ENCODE measurements around the gene CAPN5. TPM values are rescaled to one million over a fixed set of nuclear protein-coding genes. Genes with fewer than 3 reads are reported as not detected.

The CAPN5 gene
- total and polyA plus RNA-seq, 2 of the 13 experiments (the other 11 are each of a cell fraction or from before 2014, with no cell fraction given): 0.27 to 1.2 TPM

DNA sequence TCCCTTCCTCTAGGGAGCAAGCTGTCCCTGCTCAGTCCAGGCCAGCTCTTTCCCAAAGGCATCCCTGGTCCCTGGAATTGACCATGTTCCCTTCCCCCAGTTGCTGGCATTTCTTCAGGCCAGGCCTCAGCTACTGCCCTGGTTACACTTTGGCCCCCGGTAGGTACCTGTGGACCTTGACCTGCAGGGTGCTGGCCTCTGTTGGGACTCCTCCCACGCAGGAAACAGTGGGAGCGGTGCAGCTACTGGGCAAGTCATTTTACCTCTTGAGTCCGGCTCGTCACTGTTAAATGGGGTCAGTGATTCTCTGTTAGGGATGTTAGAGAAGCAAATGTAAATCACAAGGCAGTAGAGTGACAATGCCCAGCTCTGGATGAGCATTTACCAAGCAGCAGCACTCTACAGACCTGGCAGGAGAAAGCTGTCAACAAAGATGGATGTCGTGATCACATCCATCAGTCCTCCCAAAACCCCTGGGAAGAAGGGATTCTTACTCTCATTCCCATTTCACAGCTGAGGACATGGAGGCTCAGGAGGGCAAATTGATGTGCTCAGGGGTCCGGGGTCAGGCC lies 78.2 kb downstream of the CAPN5 start (continued):
- TF ChIP-seq ESRRA (CRISPR knock-in tag; IDR thresholded peaks at IDR 0.05; ENCODE audit: low read depth): peak; percentile 90
- TF ChIP-seq ZBTB20 (CRISPR knock-in tag; IDR thresholded peaks at IDR 0.05; ENCODE audit: borderline replicate concordance, low read depth): no peak
- TF ChIP-seq ZSCAN9 (CRISPR knock-in tag; IDR thresholded peaks at IDR 0.05; ENCODE audit: borderline replicate concordance): no peak
- TF ChIP-seq, protein P1, sequence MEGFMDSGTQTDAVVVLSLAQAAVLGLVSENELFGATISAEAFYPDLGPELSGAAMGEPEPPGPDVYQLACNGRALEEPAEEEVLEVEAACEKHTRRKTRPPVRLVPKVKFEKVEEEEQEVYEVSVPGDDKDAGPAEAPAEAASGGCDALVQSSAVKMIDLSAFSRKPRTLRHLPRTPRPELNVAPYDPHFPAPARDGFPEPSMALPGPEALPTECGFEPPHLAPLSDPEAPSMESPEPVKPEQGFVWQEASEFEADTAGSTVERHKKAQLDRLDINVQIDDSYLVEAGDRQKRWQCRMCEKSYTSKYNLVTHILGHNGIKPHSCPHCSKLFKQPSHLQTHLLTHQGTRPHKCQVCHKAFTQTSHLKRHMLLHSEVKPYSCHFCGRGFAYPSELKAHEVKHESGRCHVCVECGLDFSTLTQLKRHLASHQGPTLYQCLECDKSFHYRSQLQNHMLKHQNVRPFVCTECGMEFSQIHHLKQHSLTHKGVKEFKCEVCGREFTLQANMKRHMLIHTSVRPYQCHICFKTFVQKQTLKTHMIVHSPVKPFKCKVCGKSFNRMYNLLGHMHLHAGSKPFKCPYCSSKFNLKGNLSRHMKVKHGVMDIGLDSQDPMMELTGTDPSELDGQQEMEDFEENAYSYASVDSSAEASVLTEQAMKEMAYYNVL (CRISPR knock-in tag; IDR thresholded peaks at IDR 0.05; ENCODE audit: borderline replicate concordance): peak; percentile 65; the same call in 1 of the 2 replicates
- TF ChIP-seq, protein P2, sequence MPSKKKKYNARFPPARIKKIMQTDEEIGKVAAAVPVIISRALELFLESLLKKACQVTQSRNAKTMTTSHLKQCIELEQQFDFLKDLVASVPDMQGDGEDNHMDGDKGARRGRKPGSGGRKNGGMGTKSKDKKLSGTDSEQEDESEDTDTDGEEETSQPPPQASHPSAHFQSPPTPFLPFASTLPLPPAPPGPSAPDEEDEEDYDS (CRISPR knock-in tag; IDR thresholded peaks at IDR 0.05): 0 out of 2 replicates have a peak, but pooled peaks have one; percentile 32
- TF ChIP-seq HNRNPUL1 (IDR thresholded peaks at IDR 0.05; ENCODE audit: low read depth, low read length): no peak
- TF ChIP-seq ZNF605 (CRISPR knock-in tag; IDR thresholded peaks at IDR 0.05): 0 out of 2 replicates have a peak, but pooled peaks have one; percentile 40
- 0 out of 2 replicates have a peak, but pooled peaks have one; percentile 56 for TF ChIP-seq ZNF761 (CRISPR knock-in tag; conservative IDR thresholded peaks at IDR 0.05)
- TF ChIP-seq IRX3 (CRISPR knock-in tag; IDR thresholded peaks at IDR 0.05; ENCODE audit: borderline replicate concordance, low read depth): no peak
- 0 out of 2 replicates have a peak, but pooled peaks have one; percentile 21 for TF ChIP-seq ZNF333 (CRISPR knock-in tag; IDR thresholded peaks at IDR 0.05; ENCODE audit: borderline replicate concordance)
- TF ChIP-seq NCOR1 (IDR thresholded peaks at IDR 0.05; ENCODE audit: borderline replicate concordance, low read length): peak; percentile 81
- TF ChIP-seq SMARCE1 (IDR thresholded peaks at IDR 0.05; ENCODE audit: borderline replicate concordance): no peak
- TF ChIP-seq TARDBP (CRISPR knock-in tag; IDR thresholded peaks at IDR 0.05): peak; percentile 59; the same call in 1 of the 2 replicates
- TF ChIP-seq MED1 (CRISPR knock-in tag; IDR thresholded peaks at IDR 0.05): peak; percentile 65; the same call in 1 of the 2 replicates
- TF ChIP-seq, protein P3, sequence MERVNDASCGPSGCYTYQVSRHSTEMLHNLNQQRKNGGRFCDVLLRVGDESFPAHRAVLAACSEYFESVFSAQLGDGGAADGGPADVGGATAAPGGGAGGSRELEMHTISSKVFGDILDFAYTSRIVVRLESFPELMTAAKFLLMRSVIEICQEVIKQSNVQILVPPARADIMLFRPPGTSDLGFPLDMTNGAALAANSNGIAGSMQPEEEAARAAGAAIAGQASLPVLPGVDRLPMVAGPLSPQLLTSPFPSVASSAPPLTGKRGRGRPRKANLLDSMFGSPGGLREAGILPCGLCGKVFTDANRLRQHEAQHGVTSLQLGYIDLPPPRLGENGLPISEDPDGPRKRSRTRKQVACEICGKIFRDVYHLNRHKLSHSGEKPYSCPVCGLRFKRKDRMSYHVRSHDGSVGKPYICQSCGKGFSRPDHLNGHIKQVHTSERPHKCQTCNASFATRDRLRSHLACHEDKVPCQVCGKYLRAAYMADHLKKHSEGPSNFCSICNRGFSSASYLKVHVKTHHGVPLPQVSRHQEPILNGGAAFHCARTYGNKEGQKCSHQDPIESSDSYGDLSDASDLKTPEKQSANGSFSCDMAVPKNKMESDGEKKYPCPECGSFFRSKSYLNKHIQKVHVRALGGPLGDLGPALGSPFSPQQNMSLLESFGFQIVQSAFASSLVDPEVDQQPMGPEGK (CRISPR knock-in tag; IDR thresholded peaks at IDR 0.05): peak; percentile 83
- peak; percentile 91 for TF ChIP-seq MTA1 (CRISPR knock-in tag; IDR thresholded peaks at IDR 0.05; ENCODE audit: borderline replicate concordance)
- TF ChIP-seq POLR2G (IDR thresholded peaks at IDR 0.05; ENCODE audit: low read depth, low read length): peak; percentile 50; the same call in 1 of the 2 replicates
- TF ChIP-seq HDAC1 (CRISPR knock-in tag; IDR thresholded peaks at IDR 0.05): peak; percentile 69
- peak; percentile 12; the same call in 1 of the 2 replicates for TF ChIP-seq FOXK1 (CRISPR knock-in tag; IDR thresholded peaks at IDR 0.05; ENCODE audit: borderline replicate concordance, low read depth)
- 0 out of 2 replicates have a peak, but pooled peaks have one; percentile 44 for TF ChIP-seq CBFB (CRISPR knock-in tag; IDR thresholded peaks at IDR 0.05)
- TF ChIP-seq ZNF644 (CRISPR knock-in tag; IDR thresholded peaks at IDR 0.05; ENCODE audit: low read depth): peak; percentile 88
- TF ChIP-seq, protein P4, sequence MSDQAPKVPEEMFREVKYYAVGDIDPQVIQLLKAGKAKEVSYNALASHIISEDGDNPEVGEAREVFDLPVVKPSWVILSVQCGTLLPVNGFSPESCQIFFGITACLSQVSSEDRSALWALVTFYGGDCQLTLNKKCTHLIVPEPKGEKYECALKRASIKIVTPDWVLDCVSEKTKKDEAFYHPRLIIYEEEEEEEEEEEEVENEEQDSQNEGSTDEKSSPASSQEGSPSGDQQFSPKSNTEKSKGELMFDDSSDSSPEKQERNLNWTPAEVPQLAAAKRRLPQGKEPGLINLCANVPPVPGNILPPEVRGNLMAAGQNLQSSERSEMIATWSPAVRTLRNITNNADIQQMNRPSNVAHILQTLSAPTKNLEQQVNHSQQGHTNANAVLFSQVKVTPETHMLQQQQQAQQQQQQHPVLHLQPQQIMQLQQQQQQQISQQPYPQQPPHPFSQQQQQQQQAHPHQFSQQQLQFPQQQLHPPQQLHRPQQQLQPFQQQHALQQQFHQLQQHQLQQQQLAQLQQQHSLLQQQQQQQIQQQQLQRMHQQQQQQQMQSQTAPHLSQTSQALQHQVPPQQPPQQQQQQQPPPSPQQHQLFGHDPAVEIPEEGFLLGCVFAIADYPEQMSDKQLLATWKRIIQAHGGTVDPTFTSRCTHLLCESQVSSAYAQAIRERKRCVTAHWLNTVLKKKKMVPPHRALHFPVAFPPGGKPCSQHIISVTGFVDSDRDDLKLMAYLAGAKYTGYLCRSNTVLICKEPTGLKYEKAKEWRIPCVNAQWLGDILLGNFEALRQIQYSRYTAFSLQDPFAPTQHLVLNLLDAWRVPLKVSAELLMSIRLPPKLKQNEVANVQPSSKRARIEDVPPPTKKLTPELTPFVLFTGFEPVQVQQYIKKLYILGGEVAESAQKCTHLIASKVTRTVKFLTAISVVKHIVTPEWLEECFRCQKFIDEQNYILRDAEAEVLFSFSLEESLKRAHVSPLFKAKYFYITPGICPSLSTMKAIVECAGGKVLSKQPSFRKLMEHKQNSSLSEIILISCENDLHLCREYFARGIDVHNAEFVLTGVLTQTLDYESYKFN (CRISPR knock-in tag; conservative IDR thresholded peaks at IDR 0.05): peak; percentile 97

Data from HepG2 (cell line).